ENCODE data around the gene ADAMTS9. TPM values are rescaled to one million over a fixed set of nuclear protein-coding genes. Genes with fewer than 3 reads are reported as not detected.

Gene ADAMTS9
- total RNA-seq, 4 donors from 2014 or later, result 6.3 to 20.1 (median 13.0) TPM

GRCh38 chr3:64574194-64574593 lies 113.6 kb downstream of the ADAMTS9 start:
- TF ChIP-seq EP300 (IDR thresholded peaks at IDR 0.05; ENCODE audit: low read depth) (no peak), POLR2AphosphoS5 (IDR thresholded peaks at IDR 0.05) (no peak), POLR2A (IDR thresholded peaks at IDR 0.05) (no peak), CTCF (IDR thresholded peaks at IDR 0.05) (no peak)
- in situ Hi-C loops (cut with MboI; ENCODE audit: low pct_ligation_motif_present in 1 of 4, low pct_unique_long_range_greater_than_20kb in 1 of 4, low sequenced_read_pairs in 3 of 4) (no loop called here), intact Hi-C loops (cut with DNase I; ENCODE audit: low total_unique reads) (no loop called here)
- Histone ChIP-seq H3K9me3 (no peaks in the 10 kb centered on the region), H3K27ac (no peak overlapping the region), H3K4me3 (no peak overlapping the region), H3K27me3 (no peaks in the 10 kb centered on the region), H3K36me3 (no peaks in the 10 kb centered on the region), H3K4me1 (no peaks in the 10 kb centered on the region)
- DNase-seq, result no peak
- 87 to 94% methylated on average over 2 of the region's 2 CpGs for WGBS, 2 donors (ENCODE audit: low coverage in 1 of 2)

- H3K27me3 ChIP-seq, result no peaks in the 10 kb centered on the region
- H3K36me3 ChIP-seq, result no peaks in the 10 kb centered on the region
- in situ Hi-C loops (cut with MboI; ENCODE audit: low pct_ligation_motif_present in 1 of 4, low pct_unique_long_range_greater_than_20kb in 1 of 4, low sequenced_read_pairs in 3 of 4) (no loop called here), intact Hi-C loops (cut with DNase I; ENCODE audit: low total_unique reads) (no loop called here)
- H3K4me1 ChIP-seq, result no peaks in the 10 kb centered on the region
- no peak overlapping the region for H3K27ac ChIP-seq
- 100% methylated on average over 1 of the region's 1 CpG; no CpG with 5 or more reads in 1 of the 2 donors for WGBS, 2 donors (ENCODE audit: low coverage in 1 of 2)
- no peak overlapping the region for H3K4me3 ChIP-seq
- H3K9me3 ChIP-seq, result no peaks in the 10 kb centered on the region
- TF ChIP-seq EP300 (IDR thresholded peaks at IDR 0.05; ENCODE audit: low read depth) (no peak), POLR2A (IDR thresholded peaks at IDR 0.05) (no peak), CTCF (IDR thresholded peaks at IDR 0.05) (no peak), POLR2AphosphoS5 (IDR thresholded peaks at IDR 0.05) (no peak)
- no peak for DNase-seq
Measured at GRCh38 chr3:64571982-64572381, 115.8 kb downstream of the ADAMTS9 start.

GRCh38 chr3:64568895-64569517 lies 118.8 kb downstream of the ADAMTS9 start:
- H3K4me3 ChIP-seq, result no peak overlapping the region

GRCh38 chr3:64566859-64567258 lies 120.9 kb downstream of the ADAMTS9 start:
- no peak for DNase-seq
- WGBS, 2 donors (ENCODE audit: low coverage in 1 of 2), result 75 to 91% methylated on average over 1 to 3 of the region's 3 CpGs
- Histone ChIP-seq H3K36me3 (no peaks in the 10 kb centered on the region), H3K4me3 (no peak overlapping the region), H3K27me3 (no peaks in the 10 kb centered on the region), H3K27ac (no peak overlapping the region), H3K4me1 (no peaks in the 10 kb centered on the region), H3K9me3 (no peaks in the 10 kb centered on the region)
- TF ChIP-seq EP300 (IDR thresholded peaks at IDR 0.05; ENCODE audit: low read depth) (no peak), CTCF (IDR thresholded peaks at IDR 0.05) (no peak), POLR2AphosphoS5 (IDR thresholded peaks at IDR 0.05) (no peak), POLR2A (IDR thresholded peaks at IDR 0.05) (no peak)
- in situ Hi-C loops (cut with MboI; ENCODE audit: low pct_ligation_motif_present in 1 of 4, low pct_unique_long_range_greater_than_20kb in 1 of 4, low sequenced_read_pairs in 3 of 4) (no loop called here), intact Hi-C loops (cut with DNase I; ENCODE audit: low total_unique reads) (no loop called here)

More at GRCh38 chr3:64568895-64569517, 118.8 kb downstream of the ADAMTS9 start:
- Histone ChIP-seq H3K27me3 (no peaks in the 10 kb centered on the region), H3K4me1 (no peaks in the 10 kb centered on the region), H3K36me3 (no peaks in the 10 kb centered on the region), H3K9me3 (no peaks in the 10 kb centered on the region), H3K27ac (no peak overlapping the region)
- intact Hi-C loops (cut with DNase I; ENCODE audit: low total_unique reads), result no loop called here
- in situ Hi-C loops (cut with MboI; ENCODE audit: low pct_ligation_motif_present in 1 of 4, low pct_unique_long_range_greater_than_20kb in 1 of 4, low sequenced_read_pairs in 3 of 4), result no loop called here
- WGBS, 2 donors (ENCODE audit: low coverage in 1 of 2), result 74% methylated on average over 3 to 5 of the region's 5 CpGs
- TF ChIP-seq CTCF (IDR thresholded peaks at IDR 0.05) (no peak), POLR2A (IDR thresholded peaks at IDR 0.05) (no peak), EP300 (IDR thresholded peaks at IDR 0.05; ENCODE audit: low read depth) (no peak), POLR2AphosphoS5 (IDR thresholded peaks at IDR 0.05) (no peak)
- no peak for DNase-seq
